ENCODE results near the gene CST9. TPM values are rescaled to one million over a fixed set of nuclear protein-coding genes. Genes with fewer than 3 reads are reported as not detected.
A peak's percentile ranks its signal among the peaks of the same experiment; 100 is the strongest.
"Not testable (repeated sequence)": the region's sequence is repeated elsewhere in the genome, so short reads cannot be mapped to it uniquely, and the experiment has no call there.

CST9 gene
- total and polyA plus RNA-seq, 2 donors, result not detected

- DNase-seq (ENCODE audit: extremely low spot score), result no peak
- Histone ChIP-seq H3K4me3 (ENCODE audit: low read depth, low read length) (no peak overlapping the region), H3K27ac (ENCODE audit: low read depth) (no peak overlapping the region), H3K36me3 (ENCODE audit: insufficient read depth) (no peaks in the 10 kb centered on the region), H3K4me1 (ENCODE audit: insufficient read depth) (no peaks in the 10 kb centered on the region)
- 72% methylated on average over 6 of the region's 6 CpGs for WGBS
Measured at GRCh38 chr20:23643659-23644058, 37.9 kb upstream of the CST9 start.

- Histone ChIP-seq H3K36me3 (ENCODE audit: insufficient read depth) (no peaks in the 10 kb centered on the region), H3K4me3 (ENCODE audit: low read depth, low read length) (no peak overlapping the region), H3K27ac (ENCODE audit: low read depth) (no peak overlapping the region), H3K4me1 (ENCODE audit: insufficient read depth) (no peaks in the 10 kb centered on the region)
- 59% methylated on average over 12 of the region's 12 CpGs for WGBS
- DNase-seq (ENCODE audit: extremely low spot score), result no peak
Measured at GRCh38 chr20:23641936-23642751, 36.4 kb upstream of the CST9 start.

- WGBS, result 78% methylated on average over 11 of the region's 11 CpGs
- Histone ChIP-seq H3K27ac (ENCODE audit: low read depth) (no peak overlapping the region), H3K36me3 (ENCODE audit: insufficient read depth) (no peaks in the 10 kb centered on the region), H3K4me1 (ENCODE audit: insufficient read depth) (no peaks in the 10 kb centered on the region), H3K4me3 (ENCODE audit: low read depth, low read length) (no peak overlapping the region)
- no peak for DNase-seq (ENCODE audit: extremely low spot score)
Measured at GRCh38 chr20:23640671-23641667, 35.3 kb upstream of the CST9 start.

GRCh38 chr20:23640018-23640601 is 34.4 kb upstream of the CST9 start:
- no peak overlapping the region for H3K27ac ChIP-seq (ENCODE audit: low read depth)
- no peaks in the 10 kb centered on the region for H3K36me3 ChIP-seq (ENCODE audit: insufficient read depth)
- no peak for DNase-seq (ENCODE audit: extremely low spot score)
- WGBS, result 85% methylated on average over 8 of the region's 8 CpGs
- no peak overlapping the region for H3K4me3 ChIP-seq (ENCODE audit: low read depth, low read length)
- no peaks in the 10 kb centered on the region for H3K4me1 ChIP-seq (ENCODE audit: insufficient read depth)

- H3K36me3 ChIP-seq (ENCODE audit: insufficient read depth), result no peaks in the 10 kb centered on the region
- no peaks in the 10 kb centered on the region for H3K4me1 ChIP-seq (ENCODE audit: insufficient read depth)
- WGBS, result 81% methylated on average over 8 of the region's 8 CpGs
- no peak overlapping the region for H3K4me3 ChIP-seq (ENCODE audit: low read depth, low read length)
- H3K27ac ChIP-seq (ENCODE audit: low read depth), result no peak overlapping the region
- no peak for DNase-seq (ENCODE audit: extremely low spot score)
Measured at GRCh38 chr20:23639490-23639958, 33.8 kb upstream of the CST9 start.

GRCh38 chr20:23638309-23638708 is 32.6 kb upstream of the CST9 start:
- DNase-seq (ENCODE audit: extremely low spot score), result no peak
- Histone ChIP-seq H3K4me3 (ENCODE audit: low read depth, low read length) (no peak overlapping the region), H3K4me1 (ENCODE audit: insufficient read depth) (no peaks in the 10 kb centered on the region), H3K36me3 (ENCODE audit: insufficient read depth) (peaks cover 2% of the 10 kb centered on the region), H3K27ac (ENCODE audit: low read depth) (peak overlapping the region; percentile 3)
- 67% methylated on average over 9 of the region's 9 CpGs for WGBS

GRCh38 chr20:23637282-23638221 is 31.8 kb upstream of the CST9 start, which contains the start of gene CST3:
Gene CST3, minus strand, starts transcription at chr20:23637955. Its CDS starts 93 bp downstream, at chr20:23637862.
- peak within 1 kb of the TSS; percentile 85 for H3K4me3 ChIP-seq (ENCODE audit: low read depth, low read length)
- no peaks in the 10 kb centered on the region for H3K4me1 ChIP-seq (ENCODE audit: insufficient read depth)
- peak within 1 kb of the TSS; percentile 94 for H3K27ac ChIP-seq (ENCODE audit: low read depth)
- peak; percentile 63 for DNase-seq (ENCODE audit: extremely low spot score)
- WGBS, result under 1% methylated on average over 91 of the region's 92 CpGs
- H3K36me3 ChIP-seq (ENCODE audit: insufficient read depth), result peaks cover 2% of the 10 kb centered on the region

GRCh38 chr20:23636908-23637281 is 31.2 kb upstream of the CST9 start:
- Histone ChIP-seq H3K4me1 (ENCODE audit: insufficient read depth) (no peaks in the 10 kb centered on the region), H3K4me3 (ENCODE audit: low read depth, low read length) (peak overlapping the region; percentile 85), H3K36me3 (ENCODE audit: insufficient read depth) (peaks cover 2% of the 10 kb centered on the region), H3K27ac (ENCODE audit: low read depth) (peak overlapping the region; percentile 94)
- DNase-seq (ENCODE audit: extremely low spot score), result no peak
- WGBS, result 26% methylated on average over 4 of the region's 4 CpGs

GRCh38 chr20:23636182-23636907 is 30.6 kb upstream of the CST9 start:
- H3K27ac ChIP-seq (ENCODE audit: low read depth), result no peak overlapping the region
- WGBS, result 81% methylated on average over 19 of the region's 19 CpGs
- H3K4me1 ChIP-seq (ENCODE audit: insufficient read depth), result no peaks in the 10 kb centered on the region
- H3K4me3 ChIP-seq (ENCODE audit: low read depth, low read length), result peak overlapping the region; percentile 85
- DNase-seq (ENCODE audit: extremely low spot score), result no peak
- H3K36me3 ChIP-seq (ENCODE audit: insufficient read depth), result peaks cover 2% of the 10 kb centered on the region

GRCh38 chr20:23635768-23636090 is 30.0 kb upstream of the CST9 start:
- not testable (repeated sequence) for H3K27ac ChIP-seq (ENCODE audit: low read depth); H3K36me3 ChIP-seq (ENCODE audit: insufficient read depth); H3K4me1 ChIP-seq (ENCODE audit: insufficient read depth); DNase-seq (ENCODE audit: extremely low spot score); H3K4me3 ChIP-seq (ENCODE audit: low read depth, low read length)
- 78% methylated on average over 1 of the region's 2 CpGs for WGBS

- no peak overlapping the region for H3K4me3 ChIP-seq (ENCODE audit: low read depth, low read length)
- DNase-seq (ENCODE audit: extremely low spot score), result no peak
- no peak overlapping the region for H3K27ac ChIP-seq (ENCODE audit: low read depth)
- WGBS, result 61% methylated on average over 12 of the region's 12 CpGs
- H3K36me3 ChIP-seq (ENCODE audit: insufficient read depth), result peaks cover 2% of the 10 kb centered on the region
- no peaks in the 10 kb centered on the region for H3K4me1 ChIP-seq (ENCODE audit: insufficient read depth)
Measured at GRCh38 chr20:23634985-23635767, 29.5 kb upstream of the CST9 start.
